Measurements from ENCODE around the gene CAMTA1.
A peak's percentile ranks its signal among the peaks of the same experiment; 100 is the strongest.

Gene CAMTA1

GRCh38 chr1:7331926-7332535 lies 546.8 kb downstream of the CAMTA1 start:
- DNase-seq (ENCODE audit: low spot score) (no peak), FAIRE-seq (no peak)

DNA sequence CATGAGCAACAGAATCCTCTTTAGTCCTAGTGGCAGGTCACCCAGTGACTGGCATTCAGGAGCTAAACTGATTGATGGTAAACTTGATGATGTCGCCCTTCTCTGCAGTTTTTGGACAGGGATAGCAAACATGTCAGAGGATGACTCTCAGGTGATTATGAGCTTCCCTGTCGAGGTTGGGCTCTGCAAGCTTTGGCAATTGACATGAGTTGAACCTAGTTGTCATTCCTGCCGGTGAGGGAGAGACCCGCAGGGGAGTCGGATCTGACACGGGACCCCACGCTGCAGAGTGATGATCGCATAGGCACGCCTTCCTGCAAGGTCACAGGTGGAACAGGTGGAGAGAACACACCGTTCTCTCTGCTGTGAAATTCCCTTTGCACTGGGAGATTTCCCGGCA lies 547.8 kb downstream of the CAMTA1 start:
- FAIRE-seq: no peak
- no peak for DNase-seq (ENCODE audit: low spot score)

- FAIRE-seq (no peak), DNase-seq (ENCODE audit: low spot score) (no peak)
Measured at GRCh38 chr1:7333620-7334019, 548.4 kb downstream of the CAMTA1 start.

GRCh38 chr1:7334475-7335035 lies 549.3 kb downstream of the CAMTA1 start:
- FAIRE-seq: no peak
- no peak for DNase-seq (ENCODE audit: low spot score)

DNA sequence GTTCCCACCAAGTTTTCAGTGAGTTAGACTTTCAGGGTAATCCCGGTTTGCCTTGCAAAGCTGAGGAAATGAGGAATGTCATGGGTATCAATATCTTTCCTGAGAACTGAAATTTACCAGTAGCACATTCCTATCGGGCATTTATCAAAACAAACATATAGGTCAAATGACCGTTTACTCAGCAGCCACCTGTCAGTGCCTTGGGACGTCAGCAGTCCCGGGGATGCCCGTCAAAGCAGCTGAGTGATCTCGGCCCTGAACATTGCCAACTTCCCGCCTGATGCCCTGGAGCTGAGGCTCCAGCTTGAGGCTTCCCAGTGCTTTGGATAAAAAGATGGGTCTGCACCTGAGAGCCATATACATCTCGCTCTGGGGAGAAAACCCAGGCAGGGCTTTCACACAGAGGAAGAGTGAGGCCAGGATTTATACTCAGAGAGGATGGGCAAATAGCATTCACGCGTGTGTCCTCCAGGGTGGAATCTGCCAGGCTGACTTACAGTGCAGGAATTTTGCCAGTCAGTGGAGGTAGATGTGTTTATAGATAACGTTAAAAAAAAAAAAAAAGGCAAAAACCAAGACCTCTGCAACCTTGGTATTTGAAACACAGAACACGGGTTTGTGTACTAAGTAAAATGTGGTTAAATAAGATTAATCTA lies 550.1 kb downstream of the CAMTA1 start:
- DNase-seq (ENCODE audit: low spot score) (peak; percentile 18), FAIRE-seq (no peak)

GRCh38 chr1:7338439-7338838 lies 553.2 kb downstream of the CAMTA1 start:
- DNase-seq (ENCODE audit: low spot score) (no peak), FAIRE-seq (no peak)

DNA sequence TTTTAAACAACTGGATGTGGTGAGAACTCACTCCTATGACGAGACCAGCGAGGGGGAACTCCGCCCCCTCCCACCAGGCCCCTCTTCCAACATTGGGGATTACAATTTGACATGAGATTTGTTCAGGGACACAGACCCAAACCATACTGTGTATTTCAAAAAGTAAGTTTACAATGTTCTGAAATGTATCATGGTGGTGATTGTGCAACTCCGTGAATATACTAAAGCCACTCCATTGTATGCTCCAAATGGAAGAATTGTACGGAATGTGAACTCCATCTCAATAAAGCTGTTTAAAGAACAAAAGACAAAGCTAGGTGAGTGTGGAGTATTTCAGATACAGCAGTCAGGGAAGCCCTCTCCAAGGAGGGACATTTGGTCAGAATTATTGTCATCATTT lies 553.8 kb downstream of the CAMTA1 start:
- FAIRE-seq: no peak
- DNase-seq (ENCODE audit: low spot score): no peak

- no peak for DNase-seq (ENCODE audit: low spot score)
- FAIRE-seq: no peak
Measured at GRCh38 chr1:7339953-7340352, 554.7 kb downstream of the CAMTA1 start.

- DNase-seq (ENCODE audit: low spot score) (no peak), FAIRE-seq (no peak)
Measured at GRCh38 chr1:7341145-7341905, 556.1 kb downstream of the CAMTA1 start.

DNA sequence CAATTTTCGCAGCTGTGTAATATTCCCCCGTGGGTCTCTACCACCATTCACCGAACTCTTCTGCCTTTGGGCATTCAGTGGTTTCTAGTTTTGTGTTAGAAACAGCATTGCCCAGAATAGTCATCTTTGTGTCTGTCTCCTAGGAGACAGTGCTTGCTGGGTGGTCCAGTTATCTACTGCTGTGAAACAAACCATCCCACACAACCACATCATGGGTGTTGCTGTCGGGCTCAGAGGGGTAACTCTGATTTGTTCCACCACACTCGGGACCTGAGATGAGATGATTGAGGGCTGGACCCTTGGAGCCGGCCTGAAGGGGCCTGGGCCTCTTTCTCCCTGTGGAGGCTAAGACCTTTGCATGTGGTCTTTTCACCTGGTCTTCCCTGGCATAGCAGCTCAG lies 558.6 kb downstream of the CAMTA1 start:
- no peak for FAIRE-seq
- no peak for DNase-seq (ENCODE audit: low spot score)

DNA sequence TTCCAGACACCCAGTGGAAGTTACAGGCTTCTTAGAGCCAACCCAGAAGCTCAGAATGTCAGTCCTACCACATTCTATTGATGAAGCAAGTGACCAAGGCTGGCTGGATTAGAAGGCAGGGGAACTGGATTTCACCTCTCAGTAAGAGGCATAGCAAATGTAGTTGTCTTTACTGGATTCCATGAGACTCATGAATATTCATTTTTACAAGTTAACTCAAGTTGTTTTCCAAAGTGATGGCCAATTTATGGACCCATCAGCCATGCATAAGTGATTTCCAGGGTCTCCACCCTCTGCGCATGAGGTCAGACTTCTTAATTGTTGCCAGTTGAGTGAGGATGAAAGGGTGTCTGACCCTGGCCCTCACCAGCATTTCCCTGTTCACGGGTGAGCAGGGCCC lies 559.0 kb downstream of the CAMTA1 start:
- DNase-seq (ENCODE audit: low spot score) (no peak), FAIRE-seq (no peak)

GRCh38 chr1:7345516-7345915 lies 560.3 kb downstream of the CAMTA1 start:
- no peak for DNase-seq (ENCODE audit: low spot score)
- FAIRE-seq: no peak

DNA sequence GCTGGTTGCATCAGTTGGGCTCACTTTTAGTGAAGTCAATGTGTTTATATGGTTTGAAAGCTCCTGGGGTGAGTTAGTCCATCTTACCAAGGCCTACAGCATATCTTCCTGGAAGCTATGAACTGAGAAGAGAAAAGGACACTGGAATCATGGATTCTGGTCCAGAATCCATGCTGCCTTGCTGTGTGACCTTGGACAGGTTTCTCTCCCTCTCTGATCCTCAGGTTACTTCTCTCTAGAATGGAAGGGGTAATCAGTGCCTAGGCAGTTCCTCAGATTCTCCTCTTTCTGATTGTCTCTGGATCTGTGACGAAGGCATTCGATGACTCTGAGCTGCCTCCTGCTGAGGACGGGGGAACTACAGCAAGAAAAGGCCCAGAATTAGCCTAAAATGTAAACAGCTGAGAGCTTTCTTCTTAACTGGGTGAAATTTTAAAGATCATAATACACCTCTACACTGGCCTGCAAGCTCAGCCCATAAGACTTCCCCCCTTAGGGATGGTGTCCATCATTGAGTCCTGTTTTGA lies 560.9 kb downstream of the CAMTA1 start:
- DNase-seq (ENCODE audit: low spot score) (no peak), FAIRE-seq (no peak)

GRCh38 chr1:7346600-7347570 lies 561.6 kb downstream of the CAMTA1 start:
- DNase-seq (ENCODE audit: low spot score): no peak
- no peak for FAIRE-seq

GRCh38 chr1:7348073-7348472 lies 562.8 kb downstream of the CAMTA1 start:
- no peak for FAIRE-seq
- DNase-seq (ENCODE audit: low spot score): no peak

- no peak for DNase-seq (ENCODE audit: low spot score)
- no peak for FAIRE-seq
Measured at GRCh38 chr1:7348580-7348979, 563.3 kb downstream of the CAMTA1 start.

GRCh38 chr1:7350804-7351203 lies 565.5 kb downstream of the CAMTA1 start:
- DNase-seq (ENCODE audit: low spot score) (no peak), FAIRE-seq (no peak)

- DNase-seq (ENCODE audit: low spot score) (no peak), FAIRE-seq (no peak)
Measured at GRCh38 chr1:7351649-7352048, 566.4 kb downstream of the CAMTA1 start.

GRCh38 chr1:7352364-7352763 lies 567.1 kb downstream of the CAMTA1 start:
- DNase-seq (ENCODE audit: low spot score) (no peak), FAIRE-seq (no peak)

- FAIRE-seq (no peak), DNase-seq (ENCODE audit: low spot score) (no peak)
Measured at GRCh38 chr1:7352974-7353373, 567.7 kb downstream of the CAMTA1 start.

- DNase-seq (ENCODE audit: low spot score) (no peak), FAIRE-seq (no peak)
Measured at GRCh38 chr1:7355646-7356045, 570.4 kb downstream of the CAMTA1 start.
